AG09319 (cell line): Measurements from ENCODE around the gene UBE2H.

Experiments used
- DNase-seq: peaks from one replicate; pipeline ENCODE4 v3.0.0-alpha.2; 2010; ENCODE audit warnings: low read depth; ENCODE audit errors: extremely low read depth
- TF ChIP-seq, protein P1 (sequence below): IDR thresholded peaks from 2 replicates; pipeline ENCODE4 v1.5.1; 2011; ENCODE audit warnings: low read depth, mild to moderate bottlenecking, inconsistent platforms, low read length, moderate library complexity

Gene UBE2H

DNA sequence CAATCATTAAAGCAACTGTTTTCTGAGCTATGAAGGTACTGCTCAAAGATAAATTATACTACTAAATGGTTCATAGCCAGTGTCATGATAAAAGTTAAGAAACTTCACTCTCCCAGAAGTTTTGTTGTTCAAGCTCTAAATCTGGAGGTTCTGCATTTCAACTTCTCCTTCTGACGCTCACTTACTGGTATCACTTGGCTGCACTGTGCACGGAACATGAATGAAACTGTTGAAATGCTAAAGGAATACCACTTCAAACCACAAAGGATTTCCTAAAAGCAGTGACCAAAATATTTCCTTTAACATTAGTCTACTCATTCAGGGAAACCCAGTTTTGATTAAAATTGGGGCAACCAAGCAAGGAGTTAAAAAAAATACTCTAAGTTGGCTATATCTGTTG, 93.6 kb downstream of the UBE2H start:
- TF ChIP-seq, protein P1, sequence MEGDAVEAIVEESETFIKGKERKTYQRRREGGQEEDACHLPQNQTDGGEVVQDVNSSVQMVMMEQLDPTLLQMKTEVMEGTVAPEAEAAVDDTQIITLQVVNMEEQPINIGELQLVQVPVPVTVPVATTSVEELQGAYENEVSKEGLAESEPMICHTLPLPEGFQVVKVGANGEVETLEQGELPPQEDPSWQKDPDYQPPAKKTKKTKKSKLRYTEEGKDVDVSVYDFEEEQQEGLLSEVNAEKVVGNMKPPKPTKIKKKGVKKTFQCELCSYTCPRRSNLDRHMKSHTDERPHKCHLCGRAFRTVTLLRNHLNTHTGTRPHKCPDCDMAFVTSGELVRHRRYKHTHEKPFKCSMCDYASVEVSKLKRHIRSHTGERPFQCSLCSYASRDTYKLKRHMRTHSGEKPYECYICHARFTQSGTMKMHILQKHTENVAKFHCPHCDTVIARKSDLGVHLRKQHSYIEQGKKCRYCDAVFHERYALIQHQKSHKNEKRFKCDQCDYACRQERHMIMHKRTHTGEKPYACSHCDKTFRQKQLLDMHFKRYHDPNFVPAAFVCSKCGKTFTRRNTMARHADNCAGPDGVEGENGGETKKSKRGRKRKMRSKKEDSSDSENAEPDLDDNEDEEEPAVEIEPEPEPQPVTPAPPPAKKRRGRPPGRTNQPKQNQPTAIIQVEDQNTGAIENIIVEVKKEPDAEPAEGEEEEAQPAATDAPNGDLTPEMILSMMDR, result no peak
- no peak for DNase-seq

DNA sequence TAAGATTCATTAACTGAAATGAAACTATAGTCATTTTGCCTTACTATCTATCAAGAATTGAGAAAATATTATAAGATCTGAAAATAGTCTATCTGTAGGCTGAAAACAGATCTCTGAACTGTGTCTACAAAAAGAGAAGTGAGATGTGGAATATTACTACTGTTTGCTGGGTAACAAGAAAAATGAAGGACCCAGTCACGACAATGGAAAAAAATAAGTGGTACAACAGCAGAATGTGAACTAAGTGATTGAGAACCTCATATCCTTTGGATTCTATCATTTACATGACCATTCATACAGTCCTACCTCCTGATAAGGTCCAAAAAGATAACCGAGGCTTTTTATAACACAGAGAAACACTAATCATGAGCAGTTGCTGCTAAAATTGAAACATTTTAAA, 94.3 kb downstream of the UBE2H start:
- DNase-seq, result no peak

DNA sequence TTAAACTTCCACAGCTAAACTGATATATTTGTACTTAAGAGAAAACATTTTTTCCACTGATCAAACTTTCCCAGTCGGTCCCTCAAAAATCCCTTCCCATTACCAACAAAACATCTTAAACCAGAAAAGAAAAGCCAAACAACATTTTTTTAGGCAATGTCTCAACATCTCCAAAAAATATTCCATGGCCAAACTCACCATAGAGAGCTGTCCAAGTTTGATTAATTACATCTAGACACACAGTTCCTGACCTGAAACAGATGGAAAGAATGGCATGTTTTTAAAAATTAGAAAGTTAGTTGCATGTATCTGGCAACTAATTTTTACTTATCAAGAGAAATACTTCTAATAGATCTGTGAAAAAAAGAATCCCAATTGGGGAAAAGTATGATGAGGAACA, 95.4 kb downstream of the UBE2H start:
- TF ChIP-seq, protein P1, result no peak
- no peak for DNase-seq

More for the DNA sequence above, 94.3 kb downstream of the UBE2H start:
- TF ChIP-seq, protein P1, result no peak

DNA sequence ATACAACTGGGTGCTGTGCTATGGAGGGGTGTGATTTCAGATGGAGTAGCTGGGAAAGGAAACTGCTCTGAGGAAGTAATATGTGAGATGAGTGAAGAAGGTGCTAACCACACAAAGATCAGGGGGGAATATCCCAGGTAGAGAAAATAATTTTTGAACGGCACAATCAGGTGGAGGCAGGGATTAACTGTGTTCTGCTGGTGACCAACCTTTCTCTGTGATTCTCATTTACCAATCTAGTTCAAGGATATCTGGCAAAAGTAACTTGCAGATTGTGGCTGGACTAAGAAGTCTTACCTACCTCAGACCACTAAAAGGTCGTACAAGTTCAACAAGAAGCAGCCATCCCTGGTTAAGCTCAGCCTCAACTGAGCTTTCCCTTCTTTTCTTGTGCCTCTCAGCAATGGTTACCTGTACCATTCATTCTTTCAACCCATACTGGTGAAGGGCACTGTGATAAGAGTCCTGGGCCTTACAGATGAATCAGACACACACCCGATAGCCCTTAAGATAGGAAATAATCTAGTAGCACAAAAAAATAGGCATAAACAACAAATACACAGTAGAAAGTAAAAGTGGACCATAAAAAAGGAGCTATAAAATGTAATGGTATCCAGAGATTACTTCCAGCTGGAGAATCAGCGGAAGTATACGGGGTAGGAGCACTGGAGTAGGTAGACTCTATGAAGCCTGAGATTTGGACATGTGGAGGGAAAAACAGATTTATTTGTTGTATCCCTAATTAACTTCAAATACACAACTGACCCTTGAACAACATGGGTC, 96.6 kb downstream of the UBE2H start:
- TF ChIP-seq, protein P1, result no peak

DNA sequence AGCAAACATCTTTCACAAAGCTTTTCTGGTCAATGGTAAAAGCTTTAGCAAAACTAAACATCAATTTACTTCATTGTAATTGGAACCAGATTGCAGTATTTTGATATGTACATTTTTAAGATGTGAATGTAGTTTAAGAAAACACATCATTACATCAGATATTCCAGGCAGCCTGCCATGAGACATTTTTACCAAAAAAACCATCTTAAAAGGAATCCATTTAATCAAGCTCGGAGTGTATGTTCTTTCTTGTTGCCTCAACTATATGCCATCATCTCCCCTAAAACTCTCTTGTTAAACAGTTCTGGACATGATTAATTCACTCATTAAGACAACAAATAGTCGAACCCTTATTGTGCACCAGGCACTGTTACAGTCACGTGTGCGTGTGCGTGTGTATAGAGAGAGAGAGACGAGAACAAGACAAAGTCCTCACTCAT, 97.5 kb downstream of the UBE2H start:
- peak; percentile 95 for DNase-seq

More for the DNA sequence above, 96.6 kb downstream of the UBE2H start:
- DNase-seq, result no peak

DNA sequence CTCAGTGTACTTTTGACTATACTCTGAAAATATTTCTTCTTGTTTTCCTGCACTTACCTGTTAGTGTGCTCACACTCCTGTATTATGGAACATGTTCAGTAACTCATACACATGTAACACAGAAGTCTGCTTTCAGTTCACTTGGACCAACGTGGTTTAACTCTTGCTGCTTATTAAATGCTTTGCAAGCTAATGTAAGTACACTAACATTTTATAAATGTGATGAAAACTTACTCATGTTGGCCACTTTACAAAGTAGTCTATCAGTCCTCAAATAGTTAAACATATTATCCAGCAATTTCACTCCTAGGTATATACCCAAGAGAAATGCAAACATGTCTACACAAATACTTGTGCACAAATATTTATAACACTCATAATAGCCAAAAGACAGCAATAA, 98.4 kb downstream of the UBE2H start:
- TF ChIP-seq, protein P1, result no peak
- no peak for DNase-seq

More for the DNA sequence above, 97.5 kb downstream of the UBE2H start:
- TF ChIP-seq, protein P1, result no peak

DNA sequence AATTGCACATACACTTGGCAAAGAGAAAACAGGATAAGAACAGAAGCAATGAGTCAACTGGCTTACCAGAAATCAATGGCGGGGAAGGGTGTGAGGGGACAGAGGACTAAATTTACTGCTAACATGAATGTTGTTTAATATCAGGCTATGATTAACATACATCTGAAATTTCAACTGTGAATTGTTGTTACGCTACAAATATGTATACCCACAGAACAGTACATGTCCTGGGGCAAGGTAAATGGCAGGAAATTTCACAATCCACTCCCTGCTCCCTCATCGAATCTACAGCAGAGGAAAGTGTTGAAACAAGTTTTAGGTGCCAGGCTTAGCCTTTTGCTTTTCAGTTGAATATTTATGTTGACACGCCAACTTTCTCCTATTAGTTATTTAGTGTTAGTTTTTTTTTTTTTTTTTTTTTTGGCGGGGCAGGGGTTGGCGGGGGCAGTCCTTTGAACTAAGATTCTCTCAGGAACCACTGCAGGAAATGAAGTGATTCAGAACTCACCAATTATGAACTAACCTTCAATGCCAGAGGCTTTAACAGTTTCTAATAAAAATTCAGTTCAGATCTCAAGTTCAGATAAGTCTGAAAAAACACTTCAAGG, 99.0 kb downstream of the UBE2H start:
- no peak for DNase-seq
- TF ChIP-seq, protein P1, result no peak
